ENCODE results near the gene COL12A1.
"Not testable (repeated sequence)": the region's sequence is repeated elsewhere in the genome, so short reads cannot be mapped to it uniquely, and the experiment has no call there.

COL12A1 gene

GRCh38 chr6:75211920-75212590, 6.2 kb upstream of the COL12A1 start:
- no peak for DNase-seq (ENCODE audit: low spot score)

- DNase-seq (ENCODE audit: low spot score): peak; percentile 73
Measured at GRCh38 chr6:75210885-75211739, 5.3 kb upstream of the COL12A1 start.

- no peak for DNase-seq (ENCODE audit: low spot score)
Measured at GRCh38 chr6:75209184-75209723, 3.4 kb upstream of the COL12A1 start.

- DNase-seq (ENCODE audit: low spot score): peak; percentile 83
Measured at GRCh38 chr6:75208298-75209183, 2.7 kb upstream of the COL12A1 start.

GRCh38 chr6:75206576-75207342, 906 bp upstream of the COL12A1 start:
- no peak for DNase-seq (ENCODE audit: low spot score)

GRCh38 chr6:75204959-75205775, 686 bp downstream of the COL12A1 start:
- DNase-seq (ENCODE audit: low spot score): no peak

GRCh38 chr6:75204217-75204958, 1.5 kb downstream of the COL12A1 start:
- peak; percentile 7 for DNase-seq (ENCODE audit: low spot score)

GRCh38 chr6:75203721-75204120, 2.1 kb downstream of the COL12A1 start:
- DNase-seq (ENCODE audit: low spot score): no peak

GRCh38 chr6:75202676-75203131, 3.1 kb downstream of the COL12A1 start:
- DNase-seq (ENCODE audit: low spot score): no peak

- DNase-seq (ENCODE audit: low spot score): no peak
Measured at GRCh38 chr6:75201901-75202672, 3.8 kb downstream of the COL12A1 start.

- no peak for DNase-seq (ENCODE audit: low spot score)
Measured at GRCh38 chr6:75201021-75201420, 4.8 kb downstream of the COL12A1 start.

GRCh38 chr6:75199889-75200288, 6.0 kb downstream of the COL12A1 start:
- DNase-seq (ENCODE audit: low spot score): no peak

GRCh38 chr6:75196081-75196687, 9.7 kb downstream of the COL12A1 start:
- no peak for DNase-seq (ENCODE audit: low spot score)

- no peak for DNase-seq (ENCODE audit: low spot score)
Measured at GRCh38 chr6:75188221-75188925, 17.5 kb downstream of the COL12A1 start.

- DNase-seq (ENCODE audit: low spot score): not testable (repeated sequence)
Measured at GRCh38 chr6:75186581-75186980, 19.3 kb downstream of the COL12A1 start.

- no peak for DNase-seq (ENCODE audit: low spot score)
Measured at GRCh38 chr6:75183099-75183541, 22.7 kb downstream of the COL12A1 start.

GRCh38 chr6:75180864-75181263, 25.0 kb downstream of the COL12A1 start:
- no peak for DNase-seq (ENCODE audit: low spot score)

GRCh38 chr6:75178757-75179156, 27.1 kb downstream of the COL12A1 start:
- DNase-seq (ENCODE audit: low spot score): no peak
